OCI-LY3 (cell line): ENCODE data around the gene IMPG1.

Source experiments
- H2AFZ ChIP-seq: fragments of 200-600, 300-600 bp; shearing (Covaris generic); 2 replicates; pipeline ENCODE4 v1.6.0; 2014; ENCODE audit warnings: antibody characterized with exemption, low read depth, low read length
- H3K27ac ChIP-seq: fragments of 200-600, 300-600 bp; sonication (generic); 2 replicates; pipeline ENCODE4 v1.5.1; 2014; ENCODE audit warnings: mild to moderate bottlenecking, low read length, moderate library complexity, mixed read lengths
- H3K27me3 ChIP-seq: fragments of 200-600, 300-600 bp; sonication (generic); 2 replicates; pipeline ENCODE4 v1.6.1; 2014; ENCODE audit warnings: low read depth, low read length, mixed read lengths
- H3K36me3 ChIP-seq: fragments of 200-600, 300-600 bp; sonication (generic); replicated peaks from 2 replicates; pipeline ENCODE3; 2014; ENCODE audit warnings: low read depth, low read length, mixed read lengths
- H3K4me1 ChIP-seq: fragments of 300-600, 200-600 bp; sonication (generic); 2 replicates; pipeline ENCODE4 v1.6.1; 2014; ENCODE audit warnings: low read length, mixed read lengths
- H3K4me2 ChIP-seq: fragments of 200-600, 300-600 bp; sonication (generic); 2 replicates; pipeline ENCODE4 v1.6.1; 2014; ENCODE audit warnings: low read length, mixed read lengths
- H3K4me3 ChIP-seq: fragments of 300-600, 200-600 bp; sonication (generic); 2 replicates; pipeline ENCODE4 v1.5.1; 2014; ENCODE audit warnings: antibody characterized with exemption, mild to moderate bottlenecking, low read length, moderate library complexity
- H3K79me2 ChIP-seq: fragments of 300-600, 200-600 bp; shearing (Covaris generic); 2 replicates; pipeline ENCODE4 v1.6.1; 2014; ENCODE audit warnings: mild to moderate bottlenecking, low read length, mixed read lengths
- H3K9ac ChIP-seq: fragments of 300-600, 200-600 bp; shearing (Covaris generic); 2 replicates; pipeline ENCODE4 v1.6.0; 2014; ENCODE audit warnings: mild to moderate bottlenecking, low read length, moderate library complexity
- H3K9me3 ChIP-seq: fragments of 200-600, 300-600 bp; shearing (Covaris generic); 2 replicates; pipeline ENCODE4 v1.6.1; 2014; ENCODE audit warnings: low read length, mixed read lengths; ENCODE audit not compliant: insufficient read depth
- H4K20me1 ChIP-seq: fragments of 200-600, 300-600 bp; sonication (generic); 2 replicates; pipeline ENCODE4 v1.6.1; 2016; ENCODE audit warnings: low read length, mixed read lengths; ENCODE audit not compliant: insufficient read depth
- CTCF ChIP-seq: fragments of 200-600, 300-600 bp; sonication (generic); IDR thresholded peaks from 2 replicates; pipeline ENCODE4 v1.5.1; 2014; ENCODE audit warnings: antibody characterized with exemption, low read length, low read depth
- EZH2phosphoT487 ChIP-seq: fragments of 200-600 bp; shearing (Covaris generic); IDR thresholded peaks from 2 replicates; pipeline ENCODE4 v1.6.1; 2018; ENCODE audit warnings: antibody characterized with exemption, mixed run types, low read depth

Gene IMPG1

GRCh38 chr6:75937846-75938245 lies 134.6 kb downstream of the IMPG1 start:
- H3K4me2 ChIP-seq: no peak overlapping the region
- no peaks in the 10 kb centered on the region for H3K36me3 ChIP-seq
- H3K27me3 ChIP-seq: no peaks in the 10 kb centered on the region
- no peaks in the 10 kb centered on the region for H4K20me1 ChIP-seq
- no peak overlapping the region for H3K27ac ChIP-seq
- H3K9ac ChIP-seq: no peak overlapping the region
- peaks cover 30% of the 10 kb centered on the region for H3K4me1 ChIP-seq
- no peaks in the 10 kb centered on the region for H3K9me3 ChIP-seq
- H2AFZ ChIP-seq: no peak overlapping the region
- TF ChIP-seq CTCF (no peak), EZH2phosphoT487 (no peak)
- H3K4me3 ChIP-seq: no peak overlapping the region
- H3K79me2 ChIP-seq: no peaks in the 10 kb centered on the region

GRCh38 chr6:75936682-75937081 lies 135.8 kb downstream of the IMPG1 start:
- H3K4me2 ChIP-seq: no peak overlapping the region
- H3K4me3 ChIP-seq: no peak overlapping the region
- no peaks in the 10 kb centered on the region for H3K27me3 ChIP-seq
- peaks cover 42% of the 10 kb centered on the region for H3K4me1 ChIP-seq
- no peaks in the 10 kb centered on the region for H3K79me2 ChIP-seq
- no peak overlapping the region for H3K9ac ChIP-seq
- H2AFZ ChIP-seq: no peak overlapping the region
- no peaks in the 10 kb centered on the region for H3K36me3 ChIP-seq
- no peak overlapping the region for H3K27ac ChIP-seq
- TF ChIP-seq EZH2phosphoT487 (no peak), CTCF (no peak)
- no peaks in the 10 kb centered on the region for H3K9me3 ChIP-seq
- H4K20me1 ChIP-seq: no peaks in the 10 kb centered on the region

GRCh38 chr6:75935473-75935793 lies 137.0 kb downstream of the IMPG1 start:
- no peaks in the 10 kb centered on the region for H3K79me2 ChIP-seq
- H3K27ac ChIP-seq: no peak overlapping the region
- peaks cover 44% of the 10 kb centered on the region for H3K4me1 ChIP-seq
- no peaks in the 10 kb centered on the region for H3K9me3 ChIP-seq
- H3K9ac ChIP-seq: no peak overlapping the region
- H3K36me3 ChIP-seq: no peaks in the 10 kb centered on the region
- no peak for TF ChIP-seq EZH2phosphoT487
- H3K27me3 ChIP-seq: no peaks in the 10 kb centered on the region
- peak overlapping the region; percentile 77 for H3K4me2 ChIP-seq
- H2AFZ ChIP-seq: no peak overlapping the region; the same call in 1 of the 2 replicates
- peak overlapping the region; percentile 60 for H3K4me3 ChIP-seq
- no peaks in the 10 kb centered on the region for H4K20me1 ChIP-seq

- Histone ChIP-seq H3K4me1 (peaks cover 44% of the 10 kb centered on the region), H3K9ac (peak overlapping the region; percentile 24), H2AFZ (peak overlapping the region; percentile 64), H3K4me3 (peak overlapping the region; percentile 60), H3K36me3 (no peaks in the 10 kb centered on the region), H3K9me3 (no peaks in the 10 kb centered on the region), H4K20me1 (no peaks in the 10 kb centered on the region), H3K27me3 (no peaks in the 10 kb centered on the region), H3K4me2 (peak overlapping the region; percentile 77), H3K79me2 (no peaks in the 10 kb centered on the region), H3K27ac (no peak overlapping the region)
- TF ChIP-seq EZH2phosphoT487: no peak
- peak; percentile 95 for TF ChIP-seq CTCF
These were observed 137.6 kb downstream of the IMPG1 start for GRCh38 chr6:75934643-75935472.
